Measurements from ENCODE around the gene NEUROG2.
A peak's percentile ranks its signal among the peaks of the same experiment; 100 is the strongest.
"Not testable (repeated sequence)": the region's sequence is repeated elsewhere in the genome, so short reads cannot be mapped to it uniquely, and the experiment has no call there.

The NEUROG2 gene

DNA sequence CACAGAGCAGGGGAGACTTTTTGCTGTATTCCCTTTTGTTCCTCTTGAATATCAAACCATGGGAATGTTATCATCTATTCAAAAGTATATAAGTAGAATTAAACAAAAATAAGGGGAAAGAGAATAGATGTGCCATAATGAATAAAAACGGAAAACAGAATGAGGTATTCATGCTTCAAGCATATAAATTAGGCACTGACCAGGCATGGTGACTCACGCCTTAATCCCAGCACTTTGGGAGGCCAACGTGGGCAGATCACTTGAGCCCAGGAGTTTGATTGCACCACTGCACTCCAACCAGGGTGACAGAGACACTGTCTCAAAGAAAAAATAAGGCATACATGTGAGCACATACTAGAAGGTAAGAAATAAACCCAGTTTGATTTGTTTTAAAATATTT lies 16.3 kb upstream of the NEUROG2 start:
- no peak for DNase-seq
- TF ChIP-seq POLR2A (IDR thresholded peaks at IDR 0.05; ENCODE audit: low read length) = no peak
- TF ChIP-seq GATA1 (IDR thresholded peaks at IDR 0.05; ENCODE audit: low read depth, low read length) = no peak

DNA sequence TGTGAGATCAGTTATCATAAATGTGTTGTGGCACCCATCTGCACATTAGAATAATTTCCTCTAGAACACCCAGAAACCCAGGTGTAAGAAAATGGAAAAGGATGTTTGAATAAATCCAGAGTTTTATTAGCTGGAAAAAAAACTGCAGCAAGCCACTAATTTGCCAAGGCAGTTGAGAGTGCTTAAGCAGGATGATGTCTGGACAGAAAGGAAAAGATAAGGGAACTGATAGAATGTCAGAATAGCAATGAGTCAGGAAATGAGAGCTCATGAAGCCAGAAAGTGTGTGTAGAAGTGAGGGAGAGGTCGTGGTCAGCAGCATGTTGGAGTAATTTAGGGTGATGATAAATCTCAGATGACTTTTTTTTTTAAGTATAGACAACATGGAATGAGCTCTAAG lies 15.2 kb upstream of the NEUROG2 start:
- DNase-seq = no peak
- TF ChIP-seq POLR2A (IDR thresholded peaks at IDR 0.05; ENCODE audit: low read length) (no peak), GATA1 (IDR thresholded peaks at IDR 0.05; ENCODE audit: low read depth, low read length) (no peak)

DNA sequence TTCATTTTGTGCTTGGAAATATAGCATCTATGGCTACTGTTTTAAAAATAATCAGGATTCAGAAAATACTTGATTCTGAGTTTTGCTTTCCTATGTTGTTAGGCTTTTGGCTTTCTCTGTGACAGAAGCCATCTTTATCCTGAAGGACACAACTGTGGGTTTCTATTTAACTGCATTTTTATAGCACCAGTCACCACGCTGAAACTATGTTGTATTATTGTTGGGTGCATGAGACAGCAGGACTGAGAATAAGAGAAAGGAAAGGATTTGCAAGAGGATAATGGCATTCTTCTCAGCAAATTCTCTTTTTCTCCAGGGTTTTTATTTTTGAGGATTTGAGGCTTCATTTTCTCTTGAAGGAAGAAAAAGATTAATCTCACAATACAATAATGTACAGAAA lies 10.1 kb upstream of the NEUROG2 start:
- no peak for DNase-seq
- TF ChIP-seq POLR2A (IDR thresholded peaks at IDR 0.05; ENCODE audit: low read length) = no peak
- no peak for TF ChIP-seq GATA1 (IDR thresholded peaks at IDR 0.05; ENCODE audit: low read depth, low read length)

DNA sequence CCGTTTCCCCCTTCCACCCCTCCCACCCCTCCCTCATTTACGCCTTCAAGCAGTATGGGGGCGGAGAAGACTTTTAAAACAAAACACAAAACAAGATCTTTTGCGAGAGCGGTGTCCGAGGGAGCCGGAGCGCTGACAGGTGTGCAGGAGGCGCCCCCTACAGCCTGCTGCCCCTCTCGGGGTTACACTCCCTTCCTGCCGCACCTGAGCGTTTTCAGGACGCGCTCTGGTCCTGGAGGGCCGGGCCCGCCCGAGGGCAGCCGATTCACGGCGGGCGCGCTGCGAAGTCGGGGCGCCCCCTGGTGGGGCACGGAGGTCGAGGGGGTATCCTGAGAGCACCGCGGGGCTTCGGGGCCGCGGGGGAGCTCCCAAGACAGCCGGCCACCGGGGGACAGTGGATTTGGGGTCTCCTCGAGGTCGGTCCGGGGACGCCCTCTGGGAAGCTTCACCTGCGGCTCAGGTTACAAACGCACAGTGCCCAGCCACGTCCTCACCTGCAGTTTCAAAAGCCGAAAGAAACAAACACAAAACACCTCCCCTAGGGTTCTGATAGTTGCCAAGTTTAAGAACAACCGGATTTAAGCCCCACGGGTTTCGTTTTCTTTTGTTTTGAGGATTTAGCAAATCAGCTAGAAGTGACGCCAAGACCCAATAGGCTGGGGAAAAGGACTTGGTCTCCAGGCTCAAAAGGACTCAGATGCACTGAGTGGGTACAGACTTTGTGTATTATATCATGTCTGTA lies 8.0 kb upstream of the NEUROG2 start:
- DNase-seq = peak; percentile 61 to 75
- TF ChIP-seq POLR2A (IDR thresholded peaks at IDR 0.05; ENCODE audit: low read length) = no peak
- no peak for TF ChIP-seq GATA1 (IDR thresholded peaks at IDR 0.05; ENCODE audit: low read depth, low read length)

DNA sequence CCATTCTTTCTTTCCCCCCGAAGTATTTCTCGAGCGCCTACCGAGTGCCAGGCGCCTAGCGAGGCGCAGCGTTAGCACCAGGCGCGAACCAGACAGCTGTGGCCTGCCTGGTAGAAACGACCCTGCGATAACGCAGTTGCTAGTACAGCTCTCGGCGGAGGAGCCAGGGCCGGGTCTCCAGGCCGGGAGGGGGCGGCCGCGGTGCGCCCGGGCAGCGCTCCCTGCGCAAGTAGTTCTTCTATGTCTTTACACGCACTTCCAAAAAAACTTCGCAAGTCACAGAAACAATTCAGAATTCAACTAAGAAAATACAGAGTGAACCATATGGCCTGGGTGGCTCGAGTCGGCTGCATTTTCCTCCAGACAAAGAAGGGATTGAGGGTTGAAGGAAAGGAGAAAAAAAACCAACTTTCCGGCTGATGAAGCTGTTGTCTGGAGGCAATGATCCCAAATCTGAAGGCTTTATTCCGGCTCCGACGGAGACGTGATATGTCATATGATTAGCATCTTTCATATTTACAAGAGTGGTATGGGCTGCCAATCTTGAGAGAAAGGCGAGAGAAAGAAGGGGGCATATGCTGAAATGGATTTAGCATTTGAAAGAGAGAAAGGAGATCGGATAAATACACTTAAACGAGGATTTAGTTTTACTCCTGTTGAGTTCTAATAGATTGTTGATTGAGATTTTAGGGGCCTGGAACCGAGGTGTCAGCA lies 7.2 kb upstream of the NEUROG2 start:
- peak; percentile 56 to 70 for DNase-seq
- TF ChIP-seq POLR2A (IDR thresholded peaks at IDR 0.05; ENCODE audit: low read length) = no peak
- TF ChIP-seq GATA1 (IDR thresholded peaks at IDR 0.05; ENCODE audit: low read depth, low read length) = no peak

DNA sequence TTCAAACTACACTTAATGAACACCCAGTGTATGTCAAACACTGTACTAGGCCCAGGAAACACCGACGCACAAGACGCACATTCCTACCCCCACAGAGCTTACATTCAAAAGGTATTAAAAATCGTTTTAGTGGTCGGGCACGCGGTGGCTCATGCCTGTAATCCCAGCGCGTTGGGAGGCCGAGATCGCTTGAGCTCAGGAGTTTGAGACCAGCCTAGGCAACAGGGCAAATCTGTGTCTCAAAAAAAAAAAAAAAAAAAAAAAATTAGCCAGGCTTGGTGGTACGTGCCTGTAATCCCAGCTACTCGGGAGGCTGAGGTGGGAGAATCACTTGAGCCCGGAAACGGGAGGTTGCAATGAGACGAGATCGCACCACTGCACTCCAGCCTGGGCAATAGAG lies 6.5 kb upstream of the NEUROG2 start:
- not testable (repeated sequence) for DNase-seq

DNA sequence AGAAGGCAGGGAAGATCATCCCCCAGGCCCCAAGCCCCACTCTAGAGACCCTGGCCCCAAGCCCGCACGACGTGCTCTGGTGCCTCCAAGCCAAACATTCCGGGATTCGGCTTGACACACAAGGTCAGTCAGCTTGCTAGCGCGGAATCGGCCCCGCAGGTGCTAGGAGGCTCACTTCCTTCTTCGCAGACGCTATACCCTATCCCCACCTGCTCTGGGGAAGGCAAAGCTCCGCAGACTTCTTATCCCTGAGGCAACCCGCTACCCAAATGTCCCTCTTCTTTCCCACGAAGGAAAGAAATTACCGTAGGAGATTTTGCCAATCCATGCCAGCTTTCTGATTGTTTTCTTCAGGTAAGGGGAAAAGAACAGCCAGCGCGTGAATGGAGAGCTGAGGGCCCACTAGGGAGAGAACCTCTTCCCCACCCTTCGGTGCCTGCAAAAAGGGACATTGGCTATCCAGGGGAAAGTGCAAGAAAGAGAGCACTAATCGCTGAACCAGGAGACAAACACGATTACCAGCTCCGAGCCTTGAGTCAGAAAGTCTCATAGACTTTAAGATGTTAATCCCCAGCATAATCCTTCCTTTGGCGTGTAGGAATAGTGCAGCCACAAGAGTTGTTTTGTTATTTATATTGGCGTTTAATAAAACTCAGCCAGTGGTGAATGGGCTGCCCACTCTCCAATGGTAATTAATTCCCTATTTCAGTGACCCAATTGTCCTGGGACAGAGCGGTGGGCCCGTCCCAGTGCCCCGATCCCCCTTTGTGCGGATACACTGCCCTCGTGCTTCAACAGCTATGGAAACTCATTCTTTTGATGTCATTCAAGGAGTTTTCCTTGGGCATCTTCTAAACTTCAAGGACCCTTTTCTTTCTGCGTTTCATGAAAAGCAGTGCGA lies 5.4 kb upstream of the NEUROG2 start:
- DNase-seq = no peak
- TF ChIP-seq GATA1 (IDR thresholded peaks at IDR 0.05; ENCODE audit: low read depth, low read length) (no peak), POLR2A (IDR thresholded peaks at IDR 0.05; ENCODE audit: low read length) (no peak)

DNA sequence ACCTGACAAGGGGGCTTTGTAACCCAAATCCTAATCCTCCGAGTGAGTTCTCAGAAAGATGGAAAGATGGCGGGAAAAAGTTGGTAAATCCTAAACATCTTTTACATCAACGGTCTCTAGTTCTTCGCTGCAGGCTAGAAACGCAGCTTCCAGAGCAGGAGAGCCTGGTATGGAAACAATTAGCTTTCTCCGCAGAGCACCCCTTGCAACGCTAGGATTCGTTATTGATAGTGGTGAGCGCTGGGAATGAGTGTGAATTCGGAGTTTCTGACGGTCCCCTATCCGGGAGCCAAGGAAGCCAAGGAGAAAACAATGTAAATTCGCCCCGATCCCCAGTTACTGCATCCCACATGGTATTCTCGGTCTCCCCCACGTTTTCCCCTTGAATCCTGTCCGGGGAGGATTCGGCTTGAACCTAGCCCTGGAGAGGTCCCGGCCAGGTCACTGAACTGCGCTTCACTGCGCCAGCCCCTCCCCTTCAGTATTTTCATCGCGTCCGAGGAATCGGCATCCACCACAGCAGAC lies 4.7 kb upstream of the NEUROG2 start:
- DNase-seq = no peak
- TF ChIP-seq GATA1 (IDR thresholded peaks at IDR 0.05; ENCODE audit: low read depth, low read length) (no peak), POLR2A (IDR thresholded peaks at IDR 0.05; ENCODE audit: low read length) (no peak)

DNA sequence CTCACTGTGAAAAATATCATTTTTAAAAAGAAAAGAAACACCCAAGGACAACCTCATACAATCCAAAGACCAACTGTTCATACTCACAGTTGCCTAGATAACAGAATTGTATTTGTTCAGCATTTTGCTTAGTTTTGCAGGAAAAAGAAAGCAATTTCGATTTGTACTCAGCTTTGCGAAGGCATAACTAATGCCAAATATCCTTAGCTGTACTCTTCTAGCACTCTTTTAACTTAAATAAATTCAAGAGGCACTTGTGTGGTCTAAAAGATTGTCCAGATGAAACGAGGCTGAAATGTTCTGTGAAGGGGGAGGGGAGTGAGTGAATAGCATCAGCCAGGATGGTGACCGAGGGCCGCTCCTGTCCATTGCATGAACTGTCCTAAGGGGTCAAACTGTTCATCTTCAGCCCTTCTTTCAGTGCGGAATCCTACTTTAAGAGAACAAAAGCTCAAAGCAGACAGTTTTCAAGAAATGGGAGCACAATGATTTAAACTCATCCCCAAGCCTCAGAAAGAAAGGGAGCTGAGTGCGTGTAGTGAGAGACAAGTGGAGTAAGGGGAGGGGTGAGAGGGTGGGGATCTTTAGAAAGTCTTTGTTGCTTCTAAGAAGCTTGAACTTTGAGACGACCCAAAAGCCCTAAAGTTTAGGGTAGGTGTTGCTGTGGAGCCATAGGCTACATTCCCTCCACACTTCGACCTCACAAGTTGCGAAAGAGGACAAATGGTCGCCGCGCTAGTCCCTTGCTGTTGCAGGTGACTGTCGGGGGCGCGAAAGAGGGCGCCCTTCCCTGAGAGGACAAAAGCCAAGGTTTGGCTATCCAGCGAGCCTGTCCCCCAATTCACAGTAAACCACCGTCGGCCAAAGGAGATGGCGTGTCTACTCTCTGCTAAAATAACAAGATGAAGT lies 4.0 kb upstream of the NEUROG2 start:
- peak; percentile 24 to 40 for DNase-seq
- TF ChIP-seq POLR2A (IDR thresholded peaks at IDR 0.05; ENCODE audit: low read length) (no peak), GATA1 (IDR thresholded peaks at IDR 0.05; ENCODE audit: low read depth, low read length) (no peak)

DNA sequence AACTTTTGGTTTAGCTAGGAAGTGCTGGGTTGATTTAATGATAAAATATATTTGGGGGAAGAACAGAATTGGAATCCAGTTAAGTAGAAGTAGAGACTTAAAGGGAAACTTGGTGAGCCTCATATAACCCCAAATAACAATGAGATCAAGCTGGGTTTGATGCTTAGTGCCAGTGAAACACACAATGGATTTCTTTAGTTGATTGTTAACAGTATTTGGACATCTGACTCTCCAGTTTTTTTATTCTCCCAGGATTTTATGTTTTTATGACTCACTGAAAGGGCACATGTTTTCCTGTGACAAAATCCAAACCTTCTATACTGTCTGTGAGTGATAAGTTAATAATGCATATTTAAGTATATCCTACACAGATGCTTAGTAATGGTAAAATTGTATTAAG lies 2.7 kb upstream of the NEUROG2 start:
- TF ChIP-seq GATA1 (IDR thresholded peaks at IDR 0.05; ENCODE audit: low read depth, low read length) = no peak
- TF ChIP-seq POLR2A (IDR thresholded peaks at IDR 0.05; ENCODE audit: low read length) = no peak
- DNase-seq = no peak

DNA sequence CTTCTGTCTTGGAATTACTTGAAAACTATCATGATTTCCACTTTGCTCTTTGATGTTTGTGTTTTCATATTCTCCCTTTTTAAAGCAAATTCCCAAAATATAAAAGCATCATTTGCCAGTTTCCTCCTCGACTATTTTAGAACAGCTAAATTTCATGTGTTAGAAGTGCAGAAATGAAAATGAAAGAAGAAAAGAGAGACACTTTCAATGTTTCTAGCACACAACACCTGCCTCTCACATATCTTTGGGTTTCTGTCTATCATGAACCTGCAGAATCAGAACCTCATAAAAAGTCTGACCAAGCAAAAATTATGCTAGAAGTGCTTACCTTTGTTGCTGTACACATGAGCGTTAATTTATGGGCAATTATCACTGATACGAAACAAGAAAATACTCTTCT lies 1.9 kb upstream of the NEUROG2 start:
- no peak for DNase-seq
- no peak for TF ChIP-seq GATA1 (IDR thresholded peaks at IDR 0.05; ENCODE audit: low read depth, low read length)
- no peak for TF ChIP-seq POLR2A (IDR thresholded peaks at IDR 0.05; ENCODE audit: low read length)

DNA sequence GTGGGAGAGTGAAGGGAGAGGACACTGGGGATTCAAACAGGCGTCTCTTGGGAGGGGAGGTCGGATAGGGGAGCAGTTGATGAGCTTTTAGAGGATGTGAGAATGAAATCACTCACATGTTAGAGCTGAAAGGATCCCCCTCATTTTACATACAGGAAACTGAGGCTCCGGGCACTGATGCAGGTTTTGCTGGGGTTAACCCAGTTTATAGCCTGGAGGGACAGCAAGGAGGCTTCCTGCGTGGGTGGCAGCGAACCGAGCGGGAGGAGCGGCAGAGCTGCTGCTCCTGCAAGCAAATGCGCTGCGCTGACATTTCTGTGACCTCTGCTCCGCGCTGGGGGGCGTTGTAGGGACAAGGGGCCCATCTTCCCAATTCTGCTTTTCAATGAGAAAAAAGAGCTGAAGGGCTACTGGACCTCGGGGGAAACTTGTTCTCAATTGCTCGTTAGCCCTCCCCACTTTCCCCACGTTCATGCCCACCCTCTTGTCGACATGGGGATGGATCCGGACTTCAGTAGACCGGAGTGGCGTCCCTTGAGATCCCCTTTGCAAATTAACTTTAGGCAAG lies 1.2 kb upstream of the NEUROG2 start:
- no peak for TF ChIP-seq POLR2A (IDR thresholded peaks at IDR 0.05; ENCODE audit: low read length)
- no peak for TF ChIP-seq GATA1 (IDR thresholded peaks at IDR 0.05; ENCODE audit: low read depth, low read length)

More for the DNA sequence above, 1.2 kb upstream of the NEUROG2 start:
- DNase-seq = peak in 1 of 2 experiments; percentile 8
